T-helper 1 cell treated with Interleukin-12 subunit alpha and Interleukin-12 subunit beta and Interleukin-4 antibody, amounts not matched to agents 30 μg/mL and 1 μg/mL, for 36 hours (primary cell): ENCODE results near the gene ZNF609.

ENCODE experiments used
- H3K27ac Mint-ChIP-seq: one replicate; pipeline ENCODE4 v1.8.0; 2021; ENCODE audit warnings: mild to moderate bottlenecking, mixed read lengths
- H3K27me3 Mint-ChIP-seq: one replicate; pipeline ENCODE4 v1.8.0; 2021; ENCODE audit warnings: low read depth, mixed read lengths
- H3K36me3 Mint-ChIP-seq: one replicate; pipeline ENCODE4 v1.8.0; 2021; ENCODE audit warnings: low read depth, mixed read lengths
- H3K4me1 Mint-ChIP-seq: one replicate; pipeline ENCODE4 v1.8.0; 2021; ENCODE audit warnings: low read depth, mixed read lengths
- H3K4me3 Mint-ChIP-seq: one replicate; pipeline ENCODE4 v1.8.0; 2021; ENCODE audit warnings: mild to moderate bottlenecking, moderate library complexity, mixed read lengths
- H3K9me3 Mint-ChIP-seq: one replicate; pipeline ENCODE4 v1.8.0; 2021; ENCODE audit warnings: mixed read lengths

Gene ZNF609

GRCh38 chr15:64706011-64706911 lies 245.9 kb downstream of the ZNF609 start:
- no peak overlapping the region for H3K4me3 Mint-ChIP-seq
- peaks cover 15% of the 10 kb centered on the region for H3K4me1 Mint-ChIP-seq
- H3K36me3 Mint-ChIP-seq = peaks cover 5% of the 10 kb centered on the region
- H3K9me3 Mint-ChIP-seq = no peaks in the 10 kb centered on the region
- H3K27me3 Mint-ChIP-seq = peaks cover 5% of the 10 kb centered on the region
- no peak overlapping the region for H3K27ac Mint-ChIP-seq

- no peak overlapping the region for H3K4me3 Mint-ChIP-seq
- no peaks in the 10 kb centered on the region for H3K4me1 Mint-ChIP-seq
- no peaks in the 10 kb centered on the region for H3K36me3 Mint-ChIP-seq
- H3K27me3 Mint-ChIP-seq = peaks cover 5% of the 10 kb centered on the region
- no peak overlapping the region for H3K27ac Mint-ChIP-seq
- no peaks in the 10 kb centered on the region for H3K9me3 Mint-ChIP-seq
Observed at GRCh38 chr15:64710676-64711428, 250.5 kb downstream of the ZNF609 start.

GRCh38 chr15:64712353-64712752 lies 252.0 kb downstream of the ZNF609 start:
- H3K4me1 Mint-ChIP-seq = peaks cover 1% of the 10 kb centered on the region

GRCh38 chr15:64713592-64713991 lies 253.2 kb downstream of the ZNF609 start:
- Mint-ChIP-seq H3K9me3 (no peaks in the 10 kb centered on the region), H3K27me3 (no peaks in the 10 kb centered on the region), H3K4me1 (peaks cover 5% of the 10 kb centered on the region), H3K4me3 (no peak overlapping the region), H3K36me3 (no peaks in the 10 kb centered on the region), H3K27ac (no peak overlapping the region)

More at GRCh38 chr15:64712353-64712752, 252.0 kb downstream of the ZNF609 start:
- no peak overlapping the region for H3K4me3 Mint-ChIP-seq
- no peaks in the 10 kb centered on the region for H3K36me3 Mint-ChIP-seq
- peaks cover 5% of the 10 kb centered on the region for H3K27me3 Mint-ChIP-seq
- no peak overlapping the region for H3K27ac Mint-ChIP-seq
- H3K9me3 Mint-ChIP-seq = no peaks in the 10 kb centered on the region

- Mint-ChIP-seq H3K27ac (no peak overlapping the region), H3K27me3 (no peaks in the 10 kb centered on the region), H3K9me3 (no peaks in the 10 kb centered on the region), H3K4me1 (peaks cover 5% of the 10 kb centered on the region), H3K4me3 (no peak overlapping the region), H3K36me3 (no peaks in the 10 kb centered on the region)
Observed at GRCh38 chr15:64716452-64716851, 256.1 kb downstream of the ZNF609 start.

GRCh38 chr15:64717130-64717529 lies 256.8 kb downstream of the ZNF609 start:
- Mint-ChIP-seq H3K27ac (no peak overlapping the region), H3K9me3 (no peaks in the 10 kb centered on the region), H3K27me3 (no peaks in the 10 kb centered on the region), H3K4me1 (peaks cover 5% of the 10 kb centered on the region), H3K36me3 (no peaks in the 10 kb centered on the region), H3K4me3 (no peak overlapping the region)

GRCh38 chr15:64717735-64718495 lies 257.5 kb downstream of the ZNF609 start:
- H3K27me3 Mint-ChIP-seq = no peaks in the 10 kb centered on the region
- H3K4me1 Mint-ChIP-seq = peaks cover 5% of the 10 kb centered on the region
- H3K36me3 Mint-ChIP-seq = no peaks in the 10 kb centered on the region
- no peak overlapping the region for H3K4me3 Mint-ChIP-seq
- H3K9me3 Mint-ChIP-seq = no peaks in the 10 kb centered on the region
- no peak overlapping the region for H3K27ac Mint-ChIP-seq

DNA sequence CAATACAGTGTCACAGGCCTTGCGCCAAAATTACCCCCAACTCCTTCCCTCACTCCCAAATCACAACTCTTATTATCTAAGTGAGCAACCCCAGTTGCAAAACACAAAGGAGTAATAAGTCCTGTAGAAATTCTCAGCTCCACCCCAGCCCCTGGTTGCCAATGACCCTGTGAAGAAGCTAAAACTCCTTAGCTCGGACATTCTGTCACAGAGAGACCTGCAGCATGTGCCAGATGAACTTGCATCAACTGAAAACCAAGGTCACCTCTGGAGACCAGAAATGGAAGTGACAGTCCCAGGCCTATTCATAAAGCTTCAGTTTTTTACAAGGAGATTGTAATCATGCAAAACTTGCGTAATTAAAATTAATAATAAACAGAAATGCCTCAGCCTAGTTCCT lies 259.8 kb downstream of the ZNF609 start:
- Mint-ChIP-seq H3K27ac (no peak overlapping the region), H3K9me3 (no peaks in the 10 kb centered on the region), H3K36me3 (no peaks in the 10 kb centered on the region), H3K27me3 (no peaks in the 10 kb centered on the region), H3K4me1 (peaks cover 5% of the 10 kb centered on the region), H3K4me3 (no peak overlapping the region)

GRCh38 chr15:64730151-64730550 lies 269.8 kb downstream of the ZNF609 start:
- no peak overlapping the region for H3K4me3 Mint-ChIP-seq
- no peaks in the 10 kb centered on the region for H3K9me3 Mint-ChIP-seq
- H3K36me3 Mint-ChIP-seq = no peaks in the 10 kb centered on the region
- peaks cover 7% of the 10 kb centered on the region for H3K27me3 Mint-ChIP-seq
- peaks cover 8% of the 10 kb centered on the region for H3K4me1 Mint-ChIP-seq
- H3K27ac Mint-ChIP-seq = no peak overlapping the region

DNA sequence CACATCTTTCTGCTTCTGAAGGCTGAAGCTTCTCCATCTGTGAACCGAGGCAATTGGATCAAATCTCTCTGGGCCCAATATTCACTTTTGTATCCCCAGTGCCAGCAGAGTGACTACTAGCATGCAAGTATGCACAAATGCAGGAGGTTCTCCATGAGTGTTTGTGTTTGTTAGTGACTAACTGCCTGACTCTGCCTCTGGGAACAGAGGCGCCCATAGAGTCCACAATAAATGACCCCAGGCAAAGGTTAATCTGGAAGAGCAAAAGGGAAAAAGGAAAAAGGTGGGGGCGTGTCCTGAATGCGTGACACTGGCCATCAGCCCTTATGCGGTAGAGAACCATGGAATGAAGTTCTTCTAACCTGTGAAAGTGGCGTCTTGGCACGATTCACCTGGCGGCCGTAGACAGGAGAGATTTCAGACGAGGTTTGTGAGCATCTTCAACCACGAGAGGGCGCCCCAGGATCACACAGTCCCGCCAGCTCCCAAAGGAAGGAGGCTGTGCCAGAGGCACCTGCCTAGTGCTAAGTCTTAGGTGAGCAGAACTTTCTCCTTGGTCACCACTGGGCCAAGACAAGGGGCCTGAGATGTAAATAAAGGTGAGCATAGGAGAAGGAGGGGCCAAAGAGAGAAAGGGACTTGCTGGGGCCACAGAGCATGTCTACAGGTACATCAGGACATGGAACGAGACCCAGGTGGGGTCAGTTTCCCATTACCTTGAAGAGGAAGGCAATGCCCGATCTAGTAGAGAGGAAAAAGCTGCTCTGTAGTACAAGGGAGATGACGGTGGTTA lies 270.8 kb downstream of the ZNF609 start:
- no peak overlapping the region for H3K4me3 Mint-ChIP-seq
- no peak overlapping the region for H3K27ac Mint-ChIP-seq
- no peaks in the 10 kb centered on the region for H3K36me3 Mint-ChIP-seq
- H3K9me3 Mint-ChIP-seq = no peaks in the 10 kb centered on the region
- H3K27me3 Mint-ChIP-seq = peaks cover 4% of the 10 kb centered on the region
- peaks cover 8% of the 10 kb centered on the region for H3K4me1 Mint-ChIP-seq

- H3K9me3 Mint-ChIP-seq = no peaks in the 10 kb centered on the region
- H3K4me1 Mint-ChIP-seq = peaks cover 8% of the 10 kb centered on the region
- peaks cover 3% of the 10 kb centered on the region for H3K27me3 Mint-ChIP-seq
- H3K27ac Mint-ChIP-seq = no peak overlapping the region
- H3K4me3 Mint-ChIP-seq = no peak overlapping the region
- no peaks in the 10 kb centered on the region for H3K36me3 Mint-ChIP-seq
Observed at GRCh38 chr15:64731805-64732151, 271.4 kb downstream of the ZNF609 start.

- Mint-ChIP-seq H3K4me1 (peaks cover 8% of the 10 kb centered on the region), H3K36me3 (no peaks in the 10 kb centered on the region), H3K4me3 (no peak overlapping the region), H3K9me3 (no peaks in the 10 kb centered on the region), H3K27ac (no peak overlapping the region), H3K27me3 (peaks cover 3% of the 10 kb centered on the region)
Observed at GRCh38 chr15:64732156-64732860, 271.9 kb downstream of the ZNF609 start.
